ENCODE measurements around the gene KRT4. TPM values are rescaled to one million over a fixed set of nuclear protein-coding genes. Genes with fewer than 3 reads are reported as not detected.

Gene KRT4
- total RNA-seq, 1 experiment from 2014 or later: not detected

- peak; percentile 34 for DNase-seq (ENCODE audit: low spot score)
These were observed 8.1 kb upstream of the KRT4 start for GRCh38 chr12:52821826-52822660.

GRCh38 chr12:52821071-52821730 is 7.3 kb upstream of the KRT4 start:
- no peak for DNase-seq (ENCODE audit: low spot score)

- DNase-seq (ENCODE audit: low spot score): no peak
These were observed 6.6 kb upstream of the KRT4 start for GRCh38 chr12:52820521-52820920.

- DNase-seq (ENCODE audit: low spot score): no peak
These were observed 6.0 kb upstream of the KRT4 start for GRCh38 chr12:52819731-52820510.

GRCh38 chr12:52818887-52819420 is 5.0 kb upstream of the KRT4 start:
- no peak for DNase-seq (ENCODE audit: low spot score)

GRCh38 chr12:52818388-52818787 is 4.5 kb upstream of the KRT4 start:
- no peak for DNase-seq (ENCODE audit: low spot score)

GRCh38 chr12:52817699-52818238 is 3.9 kb upstream of the KRT4 start:
- DNase-seq (ENCODE audit: low spot score): no peak

- DNase-seq (ENCODE audit: low spot score): no peak
These were observed 3.2 kb upstream of the KRT4 start for GRCh38 chr12:52817003-52817698.

GRCh38 chr12:52815676-52816588 is 2.0 kb upstream of the KRT4 start:
- DNase-seq (ENCODE audit: low spot score): no peak

- DNase-seq (ENCODE audit: low spot score): no peak
These were observed 1.2 kb upstream of the KRT4 start for GRCh38 chr12:52815161-52815560.

GRCh38 chr12:52814710-52815155 is 817 bp upstream of the KRT4 start:
- no peak for DNase-seq (ENCODE audit: low spot score)

- no peak for DNase-seq (ENCODE audit: low spot score)
These were observed 605 bp downstream of the KRT4 start for GRCh38 chr12:52813203-52813819.

- DNase-seq (ENCODE audit: low spot score): no peak
These were observed 1.2 kb downstream of the KRT4 start for GRCh38 chr12:52812749-52813148.

- DNase-seq (ENCODE audit: low spot score): no peak
These were observed 1.9 kb downstream of the KRT4 start for GRCh38 chr12:52812073-52812400.

- no peak for DNase-seq (ENCODE audit: low spot score)
These were observed 2.5 kb downstream of the KRT4 start for GRCh38 chr12:52811191-52812072.

GRCh38 chr12:52810554-52810953 is 3.4 kb downstream of the KRT4 start:
- DNase-seq (ENCODE audit: low spot score): no peak

- DNase-seq (ENCODE audit: low spot score): no peak
These were observed 4.8 kb downstream of the KRT4 start for GRCh38 chr12:52809166-52809565.

- no peak for DNase-seq (ENCODE audit: low spot score)
These were observed 5.2 kb downstream of the KRT4 start for GRCh38 chr12:52808573-52809160.

All from A172 (cell line).